GM23338 (cell line): ENCODE data around the gene TCL1A.
A peak's percentile ranks its signal among the peaks of the same experiment; 100 is the strongest.
"Not testable (repeated sequence)": the region's sequence is repeated elsewhere in the genome, so short reads cannot be mapped to it uniquely, and the experiment has no call there.

ENCODE experiments used
- CREB1 ChIP-seq: fragments of 250-450 bp; sonication (Bioruptor Pico); IDR thresholded peaks from 2 replicates; pipeline ENCODE4 v1.5.0; 2020; ENCODE audit warnings: low read depth, mild to moderate bottlenecking, moderate library complexity
- CTCF ChIP-seq, 2 experiments: fragments of 200-600 bp in 1 of 2; sonication (generic) in 1 of 2; conservative IDR thresholded peaks; 2 replicates each; pipeline versions ENCODE4 v1.5.1 to v1.6.1; 2016 to 2017; ENCODE audit warnings: antibody characterized with exemption in 2 of 2, low read depth in 2 of 2, mild to moderate bottlenecking in 2 of 2, moderate library complexity in 1 of 2
- EZH2 ChIP-seq: fragments of 200-600 bp; sonication (generic); IDR thresholded peaks from one replicate; pipeline ENCODE4 v1.8.0; 2017; ENCODE audit warnings: antibody characterized with exemption, mild to moderate bottlenecking, low read depth; ENCODE audit not compliant: unreplicated experiment
- EZH2phosphoT487 ChIP-seq: fragments of 200-600 bp; sonication (generic); IDR thresholded peaks from one replicate; pipeline ENCODE4 v1.8.1; 2018; ENCODE audit warnings: antibody characterized with exemption; ENCODE audit not compliant: unreplicated experiment
- JUNB ChIP-seq: IDR thresholded peaks from one replicate; pipeline ENCODE4 v1.6.1; 2016; ENCODE audit warnings: antibody characterized with exemption; ENCODE audit not compliant: unreplicated experiment
- REST ChIP-seq: IDR thresholded peaks from one replicate; pipeline ENCODE4 v1.6.1; 2018; ENCODE audit warnings: antibody characterized with exemption; ENCODE audit not compliant: unreplicated experiment
- ZNF331 ChIP-seq: fragments of 250-450 bp; sonication (Bioruptor Pico); IDR thresholded peaks from 2 replicates; pipeline ENCODE4 v1.5.0; 2020; ENCODE audit warnings: low read depth, mild to moderate bottlenecking, moderate library complexity

- not testable (repeated sequence) for TF ChIP-seq CTCF (conservative IDR thresholded peaks at IDR 0.05; ENCODE audit: low read depth in 2 of 2); EZH2phosphoT487; CREB1 (CRISPR knock-in tag); EZH2; JUNB; ZNF331 (CRISPR knock-in tag)
- TF ChIP-seq REST = peak; percentile 26
These were observed 15.6 kb upstream of the TCL1A start for GRCh38 chr14:95729402-95730028.
